WTC11 (cell line): Measurements from ENCODE around the gene TRMT44. TPM values are rescaled to one million over a fixed set of nuclear protein-coding genes. Genes with fewer than 3 reads are reported as not detected.
A peak's percentile ranks its signal among the peaks of the same experiment; 100 is the strongest.

Source experiments
- ATAC-seq: fragments of 200-7000 bp; cut with Tn5 transposase; 2 replicates; pipeline ENCODE4 v1.10.0; 2021; ENCODE audit warnings: mild to moderate bottlenecking, moderate library complexity
- CTCF ChIA-PET: fragments of 300-600 bp; sonication (Branson Sonifier 250); formaldehyde crosslinking; loops from one replicate; lab custom pipeline; 2021; ENCODE audit warnings: antibody characterized with exemption; lab: Charles Lee
- POLR2A ChIA-PET: fragments of 350-600 bp; sonication (Branson Sonifier 250); formaldehyde crosslinking; loops from one replicate; lab custom pipeline; 2021; ENCODE audit warnings: antibody characterized with exemption; lab: Charles Lee
- DNase-seq: peaks from one replicate; pipeline ENCODE4 v3.0.0; 2021; ENCODE audit warnings: low spot score
- H3K27ac Mint-ChIP-seq: 2 replicates; pipeline ENCODE4 v1.8.0; 2021; ENCODE audit warnings: mixed read lengths
- H3K27me3 Mint-ChIP-seq: 2 replicates; pipeline ENCODE4 v1.8.0; 2021; ENCODE audit warnings: low read depth, mild to moderate bottlenecking, moderate library complexity, mixed read lengths
- H3K36me3 Mint-ChIP-seq: 2 replicates; pipeline ENCODE4 v1.8.0; 2021; ENCODE audit warnings: mixed read lengths
- H3K4me1 Mint-ChIP-seq: 2 replicates; pipeline ENCODE4 v1.8.0; 2022; ENCODE audit warnings: mixed read lengths
- H3K4me3 Mint-ChIP-seq: 2 replicates; pipeline ENCODE4 v1.8.0; 2021; ENCODE audit warnings: mild to moderate bottlenecking, moderate library complexity, mixed read lengths
- H3K9me3 Mint-ChIP-seq: 2 replicates; pipeline ENCODE4 v1.8.0; 2021; ENCODE audit warnings: mixed read lengths
- FOXK1 ChIP-seq: sonication (generic); formaldehyde crosslinking; IDR thresholded peaks from 2 replicates; pipeline ENCODE4 v1.8.0; 2022; ENCODE audit warnings: mild to moderate bottlenecking, moderate library complexity, missing genetic modification reagents
- GABPB1 ChIP-seq: sonication (generic); formaldehyde crosslinking; IDR thresholded peaks from 2 replicates; pipeline ENCODE4 v1.8.1; 2023; ENCODE audit warnings: mild to moderate bottlenecking, missing genetic modification reagents
- HMGA2 ChIP-seq: fragments of 250-450 bp; sonication (Bioruptor Pico); IDR thresholded peaks from 2 replicates; pipeline ENCODE4 v1.4.0; 2021; ENCODE audit warnings: mild to moderate bottlenecking, moderate library complexity
- NFYB ChIP-seq: sonication (generic); formaldehyde crosslinking; conservative IDR thresholded peaks from 2 replicates; pipeline ENCODE4 v1.8.0; 2022; ENCODE audit warnings: low read depth, missing genetic modification reagents
- NR1H2 ChIP-seq: sonication (generic); formaldehyde crosslinking; IDR thresholded peaks from 2 replicates; pipeline ENCODE4 v1.9.0; 2021; ENCODE audit warnings: mild to moderate bottlenecking, moderate library complexity, missing genetic modification reagents
- NR2C2 ChIP-seq: sonication (generic); formaldehyde crosslinking; IDR thresholded peaks from 2 replicates; pipeline ENCODE4 v1.8.0; 2022; ENCODE audit warnings: mild to moderate bottlenecking, missing genetic modification reagents
- NR3C1 ChIP-seq: sonication (generic); formaldehyde crosslinking; conservative IDR thresholded peaks from 2 replicates; pipeline ENCODE4 v1.8.1; 2023; ENCODE audit warnings: low read depth, mild to moderate bottlenecking, missing genetic modification reagents
- SMAD4 ChIP-seq: sonication (generic); formaldehyde crosslinking; IDR thresholded peaks from 2 replicates; pipeline ENCODE4 v1.8.0; 2022; ENCODE audit warnings: mild to moderate bottlenecking, missing genetic modification reagents
- ZNF138 ChIP-seq: sonication (generic); formaldehyde crosslinking; conservative IDR thresholded peaks from 2 replicates; pipeline ENCODE4 v1.8.1; 2022; ENCODE audit warnings: mild to moderate bottlenecking, moderate library complexity, missing genetic modification reagents
- ZNF317 ChIP-seq: sonication (generic); formaldehyde crosslinking; IDR thresholded peaks from 2 replicates; pipeline ENCODE4 v1.8.1; 2023; ENCODE audit warnings: low read depth, mild to moderate bottlenecking, moderate library complexity, missing genetic modification reagents, borderline replicate concordance
- ZNF416 ChIP-seq: fragments of 250-450 bp; sonication (Bioruptor Pico); IDR thresholded peaks from 2 replicates; pipeline ENCODE4 v1.9.0; 2021; ENCODE audit warnings: mild to moderate bottlenecking, inconsistent platforms
- ZNF423 ChIP-seq: fragments of 250-450 bp; sonication (Bioruptor Pico); IDR thresholded peaks from 2 replicates; pipeline ENCODE4 v2.1.2; 2022; ENCODE audit warnings: mild to moderate bottlenecking, moderate library complexity
- total RNA-seq: library from RNA; stranded (reverse); gene quantifications from 3 replicates; pipeline ENCODE4 v1.2.3, GENCODE V29; 2021
- TF ChIP-seq, protein P1 (sequence below): sonication (generic); formaldehyde crosslinking; IDR thresholded peaks from 2 replicates; pipeline ENCODE4 v1.8.1; 2023; ENCODE audit warnings: mild to moderate bottlenecking, missing genetic modification reagents
- TF ChIP-seq, protein P2 (sequence below): sonication (generic); formaldehyde crosslinking; IDR thresholded peaks from 2 replicates; pipeline ENCODE4 v1.8.0; 2023; ENCODE audit warnings: mild to moderate bottlenecking, missing genetic modification reagents
- TF ChIP-seq, protein P3 (sequence below): sonication (generic); formaldehyde crosslinking; IDR thresholded peaks from 2 replicates; pipeline ENCODE4 v1.8.1; 2022; ENCODE audit warnings: low read depth, mild to moderate bottlenecking, moderate library complexity, missing genetic modification reagents, borderline replicate concordance
- TF ChIP-seq, protein P4 (sequence below): fragments of 250-450 bp; sonication (Bioruptor Pico); IDR thresholded peaks from 2 replicates; pipeline ENCODE4 v1.8.0; 2021; ENCODE audit warnings: mild to moderate bottlenecking
- TF ChIP-seq, protein P5 (sequence below): sonication (generic); formaldehyde crosslinking; IDR thresholded peaks from 2 replicates; pipeline ENCODE4 v1.8.0; 2022; ENCODE audit warnings: mild to moderate bottlenecking, missing genetic modification reagents
- TF ChIP-seq, protein P6 (sequence below): sonication (generic); formaldehyde crosslinking; IDR thresholded peaks from 2 replicates; pipeline ENCODE4 v1.8.0; 2022; ENCODE audit warnings: mild to moderate bottlenecking, missing genetic modification reagents
- TF ChIP-seq, protein P7 (sequence below): sonication (generic); formaldehyde crosslinking; conservative IDR thresholded peaks from 2 replicates; pipeline ENCODE4 v1.8.1; 2022; ENCODE audit warnings: mild to moderate bottlenecking, missing genetic modification reagents

Gene TRMT44
- total RNA-seq, 1 experiment from 2014 or later: 28.4 TPM

DNA sequence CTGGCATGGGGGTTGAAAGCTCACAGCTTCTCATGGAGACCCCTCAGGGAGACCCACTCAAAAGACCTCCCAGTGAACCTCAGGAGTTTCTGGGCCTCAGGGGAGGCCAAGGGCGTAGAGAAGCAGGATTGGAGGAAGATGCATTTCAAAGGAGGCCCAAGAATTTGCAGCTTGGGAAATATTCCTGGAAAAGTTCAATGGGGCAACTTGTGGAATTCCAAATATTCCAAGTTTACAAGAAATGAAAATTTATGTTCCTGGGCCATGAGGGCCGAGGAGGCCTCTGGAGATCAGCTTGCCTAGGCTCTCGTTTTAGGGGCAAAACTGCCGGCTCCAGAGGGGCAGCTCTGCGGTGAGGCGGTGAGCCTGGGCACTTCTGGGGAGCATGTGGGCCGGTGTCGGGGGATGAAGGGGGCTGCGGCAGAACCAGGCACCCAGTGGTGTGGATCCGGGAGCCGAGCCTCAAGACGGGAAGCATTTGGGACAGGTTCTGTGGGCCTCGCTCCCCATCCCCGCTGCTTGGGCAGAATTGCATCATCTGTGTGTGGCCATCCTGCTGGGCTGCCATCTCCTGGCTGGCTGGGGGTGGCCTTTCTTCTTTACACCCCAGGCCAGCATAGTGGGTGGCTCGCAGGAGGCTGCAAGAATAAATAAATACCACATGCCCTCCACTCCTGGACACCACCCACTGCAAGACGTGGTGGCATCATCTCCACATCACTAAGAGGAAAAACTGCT, 85.0 kb downstream of the TRMT44 start:
- H3K27ac Mint-ChIP-seq: no peak overlapping the region
- POLR2A ChIA-PET: no interaction called here
- H3K36me3 Mint-ChIP-seq: peaks cover 9% of the 10 kb centered on the region
- H3K4me1 Mint-ChIP-seq: peaks cover 14% of the 10 kb centered on the region
- DNase-seq: no peak
- no peak for ATAC-seq
- H3K4me3 Mint-ChIP-seq: no peak overlapping the region
- CTCF ChIA-PET: interaction anchor here (1.2 to 2.0 kb wide), 3 partner anchors 22 to 82 kb away, joined by 3 to 7 read pairs (median 5); no protein-coding TSS in a partner anchor
- TF ChIP-seq, protein P1, sequence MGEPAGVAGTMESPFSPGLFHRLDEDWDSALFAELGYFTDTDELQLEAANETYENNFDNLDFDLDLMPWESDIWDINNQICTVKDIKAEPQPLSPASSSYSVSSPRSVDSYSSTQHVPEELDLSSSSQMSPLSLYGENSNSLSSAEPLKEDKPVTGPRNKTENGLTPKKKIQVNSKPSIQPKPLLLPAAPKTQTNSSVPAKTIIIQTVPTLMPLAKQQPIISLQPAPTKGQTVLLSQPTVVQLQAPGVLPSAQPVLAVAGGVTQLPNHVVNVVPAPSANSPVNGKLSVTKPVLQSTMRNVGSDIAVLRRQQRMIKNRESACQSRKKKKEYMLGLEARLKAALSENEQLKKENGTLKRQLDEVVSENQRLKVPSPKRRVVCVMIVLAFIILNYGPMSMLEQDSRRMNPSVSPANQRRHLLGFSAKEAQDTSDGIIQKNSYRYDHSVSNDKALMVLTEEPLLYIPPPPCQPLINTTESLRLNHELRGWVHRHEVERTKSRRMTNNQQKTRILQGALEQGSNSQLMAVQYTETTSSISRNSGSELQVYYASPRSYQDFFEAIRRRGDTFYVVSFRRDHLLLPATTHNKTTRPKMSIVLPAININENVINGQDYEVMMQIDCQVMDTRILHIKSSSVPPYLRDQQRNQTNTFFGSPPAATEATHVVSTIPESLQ (CRISPR knock-in tag): no peak
- TF ChIP-seq NR3C1 (no peak), NR2C2 (CRISPR knock-in tag) (no peak), SMAD4 (CRISPR knock-in tag) (no peak), NR1H2 (CRISPR knock-in tag) (no peak), ZNF423 (CRISPR knock-in tag) (0 out of 2 replicates have a peak, but pooled peaks have one; percentile 12), HMGA2 (CRISPR knock-in tag) (no peak), NFYB (CRISPR knock-in tag) (no peak), ZNF138 (no peak), GABPB1 (CRISPR knock-in tag) (peak; percentile 62; the same call in 1 of the 2 replicates), FOXK1 (CRISPR knock-in tag) (no peak), ZNF416 (no peak), ZNF317 (CRISPR knock-in tag) (no peak)
- TF ChIP-seq, protein P2, sequence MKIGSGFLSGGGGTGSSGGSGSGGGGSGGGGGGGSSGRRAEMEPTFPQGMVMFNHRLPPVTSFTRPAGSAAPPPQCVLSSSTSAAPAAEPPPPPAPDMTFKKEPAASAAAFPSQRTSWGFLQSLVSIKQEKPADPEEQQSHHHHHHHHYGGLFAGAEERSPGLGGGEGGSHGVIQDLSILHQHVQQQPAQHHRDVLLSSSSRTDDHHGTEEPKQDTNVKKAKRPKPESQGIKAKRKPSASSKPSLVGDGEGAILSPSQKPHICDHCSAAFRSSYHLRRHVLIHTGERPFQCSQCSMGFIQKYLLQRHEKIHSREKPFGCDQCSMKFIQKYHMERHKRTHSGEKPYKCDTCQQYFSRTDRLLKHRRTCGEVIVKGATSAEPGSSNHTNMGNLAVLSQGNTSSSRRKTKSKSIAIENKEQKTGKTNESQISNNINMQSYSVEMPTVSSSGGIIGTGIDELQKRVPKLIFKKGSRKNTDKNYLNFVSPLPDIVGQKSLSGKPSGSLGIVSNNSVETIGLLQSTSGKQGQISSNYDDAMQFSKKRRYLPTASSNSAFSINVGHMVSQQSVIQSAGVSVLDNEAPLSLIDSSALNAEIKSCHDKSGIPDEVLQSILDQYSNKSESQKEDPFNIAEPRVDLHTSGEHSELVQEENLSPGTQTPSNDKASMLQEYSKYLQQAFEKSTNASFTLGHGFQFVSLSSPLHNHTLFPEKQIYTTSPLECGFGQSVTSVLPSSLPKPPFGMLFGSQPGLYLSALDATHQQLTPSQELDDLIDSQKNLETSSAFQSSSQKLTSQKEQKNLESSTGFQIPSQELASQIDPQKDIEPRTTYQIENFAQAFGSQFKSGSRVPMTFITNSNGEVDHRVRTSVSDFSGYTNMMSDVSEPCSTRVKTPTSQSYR (CRISPR knock-in tag): no peak
- TF ChIP-seq, protein P3, sequence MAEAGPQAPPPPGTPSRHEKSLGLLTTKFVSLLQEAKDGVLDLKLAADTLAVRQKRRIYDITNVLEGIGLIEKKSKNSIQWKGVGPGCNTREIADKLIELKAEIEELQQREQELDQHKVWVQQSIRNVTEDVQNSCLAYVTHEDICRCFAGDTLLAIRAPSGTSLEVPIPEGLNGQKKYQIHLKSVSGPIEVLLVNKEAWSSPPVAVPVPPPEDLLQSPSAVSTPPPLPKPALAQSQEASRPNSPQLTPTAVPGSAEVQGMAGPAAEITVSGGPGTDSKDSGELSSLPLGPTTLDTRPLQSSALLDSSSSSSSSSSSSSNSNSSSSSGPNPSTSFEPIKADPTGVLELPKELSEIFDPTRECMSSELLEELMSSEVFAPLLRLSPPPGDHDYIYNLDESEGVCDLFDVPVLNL: no peak
- TF ChIP-seq, protein P4, sequence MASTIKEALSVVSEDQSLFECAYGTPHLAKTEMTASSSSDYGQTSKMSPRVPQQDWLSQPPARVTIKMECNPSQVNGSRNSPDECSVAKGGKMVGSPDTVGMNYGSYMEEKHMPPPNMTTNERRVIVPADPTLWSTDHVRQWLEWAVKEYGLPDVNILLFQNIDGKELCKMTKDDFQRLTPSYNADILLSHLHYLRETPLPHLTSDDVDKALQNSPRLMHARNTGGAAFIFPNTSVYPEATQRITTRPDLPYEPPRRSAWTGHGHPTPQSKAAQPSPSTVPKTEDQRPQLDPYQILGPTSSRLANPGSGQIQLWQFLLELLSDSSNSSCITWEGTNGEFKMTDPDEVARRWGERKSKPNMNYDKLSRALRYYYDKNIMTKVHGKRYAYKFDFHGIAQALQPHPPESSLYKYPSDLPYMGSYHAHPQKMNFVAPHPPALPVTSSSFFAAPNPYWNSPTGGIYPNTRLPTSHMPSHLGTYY (CRISPR knock-in tag): no peak
- TF ChIP-seq, protein P5, sequence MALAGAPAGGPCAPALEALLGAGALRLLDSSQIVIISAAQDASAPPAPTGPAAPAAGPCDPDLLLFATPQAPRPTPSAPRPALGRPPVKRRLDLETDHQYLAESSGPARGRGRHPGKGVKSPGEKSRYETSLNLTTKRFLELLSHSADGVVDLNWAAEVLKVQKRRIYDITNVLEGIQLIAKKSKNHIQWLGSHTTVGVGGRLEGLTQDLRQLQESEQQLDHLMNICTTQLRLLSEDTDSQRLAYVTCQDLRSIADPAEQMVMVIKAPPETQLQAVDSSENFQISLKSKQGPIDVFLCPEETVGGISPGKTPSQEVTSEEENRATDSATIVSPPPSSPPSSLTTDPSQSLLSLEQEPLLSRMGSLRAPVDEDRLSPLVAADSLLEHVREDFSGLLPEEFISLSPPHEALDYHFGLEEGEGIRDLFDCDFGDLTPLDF (CRISPR knock-in tag): no peak
- TF ChIP-seq, protein P6, sequence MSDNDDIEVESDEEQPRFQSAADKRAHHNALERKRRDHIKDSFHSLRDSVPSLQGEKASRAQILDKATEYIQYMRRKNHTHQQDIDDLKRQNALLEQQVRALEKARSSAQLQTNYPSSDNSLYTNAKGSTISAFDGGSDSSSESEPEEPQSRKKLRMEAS (CRISPR knock-in tag): peak; percentile 15; the same call in 1 of the 2 replicates
- TF ChIP-seq, protein P7, sequence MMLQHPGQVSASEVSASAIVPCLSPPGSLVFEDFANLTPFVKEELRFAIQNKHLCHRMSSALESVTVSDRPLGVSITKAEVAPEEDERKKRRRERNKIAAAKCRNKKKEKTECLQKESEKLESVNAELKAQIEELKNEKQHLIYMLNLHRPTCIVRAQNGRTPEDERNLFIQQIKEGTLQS (CRISPR knock-in tag): no peak
- H3K27me3 Mint-ChIP-seq: peaks cover 3% of the 10 kb centered on the region; the same call in 1 of the 2 replicates
- peaks cover 20% of the 10 kb centered on the region for H3K9me3 Mint-ChIP-seq

Other genes with a start within 250 kb of the TRMT44 start
- gene SH3TC1, start 241.5 kb upstream of the TRMT44 start, total RNA-seq: 0.42 to 0.64 TPM (median 0.55 TPM) in 3 replicates
- 2.3 to 5.5 TPM (median 4.8 TPM) in 3 replicates for gene HTRA3, start 171.0 kb upstream of the TRMT44 start, total RNA-seq
- 10.6 to 10.7 TPM (median 10.6 TPM) in 3 replicates for gene ACOX3, start 54 bp upstream of the TRMT44 start, total RNA-seq
- 2.3 to 5.7 TPM (median 2.7 TPM) in 3 replicates for gene GPR78, start 139.6 kb downstream of the TRMT44 start, total RNA-seq
- gene CPZ, start 152.0 kb downstream of the TRMT44 start, total RNA-seq: 22.7 to 26.9 TPM (median 22.8 TPM) in 3 replicates